ENCODE data around the gene NECTIN3.

DNA sequence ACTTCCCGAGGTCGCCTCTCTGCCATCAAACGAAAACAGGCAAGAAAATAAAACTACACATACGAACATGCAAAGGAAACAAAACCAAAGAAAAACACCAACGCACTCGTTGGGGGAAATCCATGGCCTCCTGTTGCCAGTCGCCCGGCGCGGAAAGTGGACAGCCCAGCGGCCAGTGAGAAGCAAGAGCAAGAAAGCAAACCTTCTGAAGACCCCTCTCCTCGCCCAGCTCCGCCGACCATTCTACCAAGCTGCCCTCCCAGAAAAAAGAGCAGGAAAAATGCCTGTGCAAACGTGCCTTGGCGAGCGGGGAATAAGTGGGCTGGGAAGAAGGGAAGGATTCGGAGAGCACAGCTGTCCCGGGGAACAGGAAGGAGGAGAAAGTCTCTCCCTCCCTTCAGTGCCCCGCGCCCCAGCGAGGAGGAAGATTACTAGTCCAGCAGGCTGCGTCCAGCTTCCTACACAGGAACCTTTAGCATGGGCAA is 802 bp upstream of the NECTIN3 start:
- TF ChIP-seq CTCF (IDR thresholded peaks at IDR 0.05) (no peak), POLR2A (IDR thresholded peaks at IDR 0.05) (no peak)

All from thyroid gland (tissue), 4 donors.